Astrocyte of the cerebellum (primary cell): ENCODE measurements around the gene LCN10.

Experiments used
- DNase-seq: peaks from one replicate; pipeline ENCODE4 v3.0.0-alpha.2; 2011; ENCODE audit warnings: low read depth
- H3K4me3 ChIP-seq: 2 replicates; pipeline ENCODE4 v1.5.1; 2011; ENCODE audit warnings: mild to moderate bottlenecking, low read depth, low read length, moderate library complexity
- in situ Hi-C: cut with HindIII; loops from 2 replicates; pipeline ENCODE4 v1.10.0; 2017; ENCODE audit warnings: low sequenced_read_pairs
- TF ChIP-seq, protein P1 (sequence below): IDR thresholded peaks from 2 replicates; pipeline ENCODE4 v1.5.1; 2012; ENCODE audit warnings: low read length, low read depth, moderate library complexity, mild to moderate bottlenecking; ENCODE audit errors: missing control alignments

The LCN10 gene

DNA sequence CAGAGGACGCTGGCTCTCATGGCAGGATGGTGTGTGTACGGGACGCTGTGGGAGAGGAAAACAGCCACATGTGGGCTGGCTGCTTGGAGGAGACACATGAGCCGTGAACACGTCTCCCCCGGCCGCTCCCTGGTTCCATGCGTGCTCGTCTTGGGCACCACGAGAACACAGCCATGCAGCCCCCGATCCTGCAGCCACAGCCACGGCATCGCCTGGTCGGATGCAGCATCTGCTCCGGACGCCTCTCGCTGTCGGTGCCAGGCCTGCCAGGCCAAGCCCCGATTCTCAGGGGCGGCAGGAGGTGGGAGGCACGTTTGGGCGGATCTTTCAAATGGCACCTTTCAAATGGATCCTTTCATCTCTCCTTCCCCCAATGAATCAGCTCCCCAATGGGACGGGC, 3.2 kb downstream of the LCN10 start:
- TF ChIP-seq, protein P1, sequence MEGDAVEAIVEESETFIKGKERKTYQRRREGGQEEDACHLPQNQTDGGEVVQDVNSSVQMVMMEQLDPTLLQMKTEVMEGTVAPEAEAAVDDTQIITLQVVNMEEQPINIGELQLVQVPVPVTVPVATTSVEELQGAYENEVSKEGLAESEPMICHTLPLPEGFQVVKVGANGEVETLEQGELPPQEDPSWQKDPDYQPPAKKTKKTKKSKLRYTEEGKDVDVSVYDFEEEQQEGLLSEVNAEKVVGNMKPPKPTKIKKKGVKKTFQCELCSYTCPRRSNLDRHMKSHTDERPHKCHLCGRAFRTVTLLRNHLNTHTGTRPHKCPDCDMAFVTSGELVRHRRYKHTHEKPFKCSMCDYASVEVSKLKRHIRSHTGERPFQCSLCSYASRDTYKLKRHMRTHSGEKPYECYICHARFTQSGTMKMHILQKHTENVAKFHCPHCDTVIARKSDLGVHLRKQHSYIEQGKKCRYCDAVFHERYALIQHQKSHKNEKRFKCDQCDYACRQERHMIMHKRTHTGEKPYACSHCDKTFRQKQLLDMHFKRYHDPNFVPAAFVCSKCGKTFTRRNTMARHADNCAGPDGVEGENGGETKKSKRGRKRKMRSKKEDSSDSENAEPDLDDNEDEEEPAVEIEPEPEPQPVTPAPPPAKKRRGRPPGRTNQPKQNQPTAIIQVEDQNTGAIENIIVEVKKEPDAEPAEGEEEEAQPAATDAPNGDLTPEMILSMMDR = no peak
- DNase-seq = no peak

DNA sequence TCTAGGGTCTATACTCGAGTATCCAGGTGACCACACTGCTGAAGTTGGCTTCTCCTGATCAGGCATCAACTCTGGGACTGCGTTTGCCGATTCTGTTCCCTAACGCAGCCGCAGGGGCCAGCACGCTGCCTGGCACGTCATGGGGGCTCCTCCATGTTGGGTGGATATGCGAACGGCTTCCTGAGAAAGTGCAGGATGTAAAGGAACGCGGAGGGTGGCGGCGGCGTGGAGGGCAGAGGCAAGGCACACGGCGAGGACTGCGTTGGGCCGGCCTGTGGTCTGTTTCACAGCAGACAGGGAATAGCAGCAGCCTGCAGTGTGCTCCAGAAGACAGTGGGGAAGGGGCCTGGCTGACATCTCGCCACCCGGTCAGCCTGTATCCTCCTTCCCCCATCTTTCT, 3.8 kb downstream of the LCN10 start:
- in situ Hi-C loops = no loop called here
- TF ChIP-seq, protein P1 = no peak
- DNase-seq = no peak

More for the DNA sequence above, 3.2 kb downstream of the LCN10 start:
- no peak overlapping the region for H3K4me3 ChIP-seq
- in situ Hi-C loops = no loop called here

DNA sequence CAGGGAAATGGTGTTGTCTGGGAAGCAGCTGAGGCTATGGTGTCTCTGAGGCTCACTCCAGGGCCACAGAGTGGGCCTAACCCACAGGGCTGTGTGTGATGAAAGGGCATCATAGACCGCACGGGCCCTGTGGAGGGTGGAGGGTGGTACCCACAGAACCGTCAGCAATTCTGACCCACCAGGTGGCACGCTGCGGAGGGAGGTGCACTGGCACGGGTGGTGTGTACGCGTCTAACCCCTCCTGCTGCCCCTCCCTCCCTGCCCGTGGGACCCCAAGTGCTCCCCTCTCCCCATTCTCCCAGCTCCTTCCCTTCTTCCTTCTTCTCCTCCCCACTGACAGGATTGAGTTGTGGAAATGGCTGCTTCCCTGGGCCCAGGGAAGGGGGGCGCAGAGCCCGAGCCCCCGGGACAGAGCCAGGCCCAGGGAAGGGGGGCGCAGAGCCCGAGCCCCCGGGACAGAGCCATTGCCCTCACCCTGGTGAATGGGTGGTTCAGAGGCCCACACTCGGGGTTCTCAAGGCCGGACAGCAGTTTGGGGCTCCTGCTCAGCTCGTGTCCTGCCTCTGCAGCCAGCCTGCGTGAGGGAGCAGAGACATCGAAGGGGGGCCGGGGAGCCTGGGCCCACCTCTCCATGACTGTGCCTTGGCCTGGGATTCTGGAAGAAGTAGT, 6.8 kb downstream of the LCN10 start:
- in situ Hi-C loops = no loop called here
- no peak overlapping the region for H3K4me3 ChIP-seq
- TF ChIP-seq, protein P1 = no peak
- DNase-seq = no peak

More for the DNA sequence above, 3.8 kb downstream of the LCN10 start:
- H3K4me3 ChIP-seq = no peak overlapping the region

DNA sequence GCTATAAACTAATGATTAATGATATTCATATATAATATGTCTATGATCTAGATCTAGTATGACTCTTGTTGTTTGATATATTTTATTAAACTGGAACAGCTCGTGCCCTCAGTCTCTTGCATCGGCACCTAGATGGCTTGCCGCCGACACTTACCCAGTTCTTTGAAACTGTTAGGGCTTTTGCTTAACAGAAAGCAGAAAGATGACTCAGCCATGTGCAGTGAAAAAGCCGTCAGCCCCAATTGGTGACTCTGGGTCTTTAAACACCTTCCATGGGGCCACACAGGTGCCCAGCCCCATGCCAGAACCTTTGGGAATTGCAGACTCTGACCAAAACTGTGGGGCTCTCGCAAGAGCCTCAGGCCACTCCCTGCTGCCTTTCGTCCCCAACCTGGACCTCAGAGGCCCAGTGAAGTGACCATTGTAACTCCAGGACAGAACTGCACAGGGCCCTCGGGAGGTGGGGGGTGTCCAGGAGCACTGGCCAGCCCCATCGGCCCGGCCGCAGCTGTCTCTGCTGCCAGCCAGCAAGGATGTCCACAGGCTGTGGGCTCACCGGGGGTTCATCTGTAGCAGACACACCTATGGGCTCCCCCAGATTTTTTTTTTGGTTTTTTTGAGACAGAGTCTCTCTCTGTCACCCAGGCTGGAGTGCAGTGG, 7.8 kb downstream of the LCN10 start:
- H3K4me3 ChIP-seq = no peak overlapping the region
- no peak for DNase-seq
- TF ChIP-seq, protein P1 = no peak
- in situ Hi-C loops = no loop called here

DNA sequence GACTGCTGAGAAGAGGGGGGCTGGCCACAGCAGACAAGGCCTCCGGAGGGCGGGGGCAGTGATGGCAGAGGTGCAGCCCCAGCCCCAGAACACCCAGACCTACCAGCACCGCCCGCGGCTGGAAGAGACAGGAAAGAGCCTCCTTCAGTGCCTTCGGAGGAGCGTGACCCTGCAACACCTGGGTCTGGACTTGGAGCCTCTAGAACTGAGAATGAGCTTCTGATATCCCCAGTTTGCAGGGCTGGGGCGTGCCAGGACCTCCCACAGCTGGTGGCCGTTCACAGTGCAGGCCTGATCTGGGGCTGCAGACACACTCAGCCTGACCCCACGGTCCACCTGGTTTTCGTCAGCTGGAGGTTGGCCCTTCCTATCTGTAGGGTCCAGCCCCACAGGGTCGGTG, 9.1 kb downstream of the LCN10 start:
- DNase-seq = no peak
- TF ChIP-seq, protein P1 = no peak
- in situ Hi-C loops = no loop called here
- no peak overlapping the region for H3K4me3 ChIP-seq

DNA sequence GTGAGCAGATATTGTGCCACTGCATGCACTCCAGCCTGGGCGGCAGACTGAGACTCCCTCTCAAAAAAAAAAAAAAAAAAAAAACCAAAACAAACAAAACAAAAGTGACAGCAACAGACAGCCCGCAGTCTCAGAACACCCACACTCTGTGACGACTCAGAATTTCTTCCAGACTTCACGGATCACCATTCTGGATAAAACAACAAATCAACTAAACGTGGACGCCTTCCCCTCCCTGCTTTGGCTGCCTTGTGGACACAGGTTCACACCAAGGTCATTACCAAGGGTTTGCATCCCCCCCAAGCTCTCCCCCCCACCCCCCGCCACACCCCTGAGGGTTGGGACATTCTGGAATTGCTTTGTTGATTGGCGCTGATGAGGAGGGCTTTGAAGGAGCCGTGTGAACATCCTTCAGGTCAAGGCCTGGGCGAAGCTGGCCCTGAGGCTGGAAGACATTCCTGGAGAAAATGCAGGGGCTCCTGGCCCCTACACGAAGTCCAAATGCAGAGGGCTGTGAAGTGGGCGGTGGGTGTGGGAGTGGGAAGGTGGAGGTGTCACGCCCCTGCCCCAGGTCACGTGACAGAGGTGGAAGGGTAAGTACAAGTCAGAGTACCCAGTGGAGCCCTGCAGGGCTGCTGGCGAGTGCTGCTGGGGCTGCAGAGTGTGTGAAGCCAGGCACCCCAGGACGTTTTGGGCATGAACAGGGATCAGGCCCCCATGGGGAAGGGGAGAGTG, 10.1 kb downstream of the LCN10 start:
- no peak overlapping the region for H3K4me3 ChIP-seq
- DNase-seq = no peak
- TF ChIP-seq, protein P1 = no peak
- in situ Hi-C loops = no loop called here
